NOMO-1 (cell line): ENCODE results near the gene AMPD1.

Experiments
- DNase-seq, 2 experiments: peaks; one replicate each; lab custom pipeline; 2025; ENCODE audit not compliant: unreplicated experiment in 2 of 2; lab: John Stamatoyannopoulos, UW

Gene AMPD1

DNA sequence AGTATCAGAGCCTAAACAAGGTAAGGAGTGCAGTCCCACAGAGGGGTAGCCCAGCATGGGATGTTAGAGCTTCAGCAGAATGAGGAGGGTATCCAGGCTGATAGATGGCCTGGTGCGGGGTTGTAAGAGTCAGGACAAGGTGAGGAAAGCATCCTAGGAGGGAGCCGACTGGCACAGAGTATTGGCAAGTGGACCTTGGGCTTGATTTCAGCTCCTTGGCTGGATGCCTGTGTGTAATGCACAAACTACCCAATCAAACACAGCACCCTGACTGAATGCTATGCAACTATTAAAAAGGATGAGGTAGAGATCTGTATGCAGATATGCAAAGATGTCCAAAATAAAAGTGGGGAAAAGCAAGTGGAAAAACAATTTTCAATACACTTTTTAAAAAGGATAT is 43.5 kb downstream of the AMPD1 start:
- no peak for DNase-seq

DNA sequence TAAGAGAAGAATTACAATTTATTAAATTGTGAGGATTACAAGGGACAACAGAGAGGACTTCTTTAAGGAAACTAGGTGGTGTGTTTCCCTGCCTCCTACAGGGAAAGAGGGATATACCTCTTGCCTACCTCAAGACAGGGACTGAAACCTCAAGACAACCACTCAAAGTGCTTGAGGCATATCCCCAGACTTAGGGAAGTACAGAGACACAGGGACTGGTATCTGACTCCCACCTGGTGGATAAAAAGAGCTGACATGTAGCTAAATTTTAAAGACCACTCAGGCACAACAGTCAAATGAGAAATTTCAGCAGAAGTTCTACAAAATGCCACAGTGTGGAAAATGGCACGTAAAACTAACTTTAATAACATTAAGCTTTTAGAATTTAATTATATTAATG is 46.8 kb downstream of the AMPD1 start:
- no peak for DNase-seq

DNA sequence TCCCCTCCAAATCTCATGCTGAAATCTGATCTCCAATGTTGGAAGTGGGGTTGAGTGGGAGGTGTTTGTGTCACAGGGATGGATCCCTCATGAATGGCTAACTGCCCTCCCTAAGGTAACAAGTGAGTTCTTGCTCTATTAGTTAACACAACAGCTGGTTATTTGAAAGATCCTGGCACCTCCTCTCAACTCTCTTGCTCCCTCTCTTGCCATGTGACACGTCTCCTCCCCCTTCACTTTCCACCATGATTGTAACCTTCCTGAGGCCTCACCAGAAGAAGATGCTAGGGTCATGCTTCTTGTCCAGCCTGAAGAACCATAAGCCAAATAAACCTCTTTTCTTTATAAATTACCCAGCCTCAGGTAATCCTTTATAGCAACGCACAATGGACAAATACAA is 54.0 kb downstream of the AMPD1 start:
- DNase-seq = no peak

DNA sequence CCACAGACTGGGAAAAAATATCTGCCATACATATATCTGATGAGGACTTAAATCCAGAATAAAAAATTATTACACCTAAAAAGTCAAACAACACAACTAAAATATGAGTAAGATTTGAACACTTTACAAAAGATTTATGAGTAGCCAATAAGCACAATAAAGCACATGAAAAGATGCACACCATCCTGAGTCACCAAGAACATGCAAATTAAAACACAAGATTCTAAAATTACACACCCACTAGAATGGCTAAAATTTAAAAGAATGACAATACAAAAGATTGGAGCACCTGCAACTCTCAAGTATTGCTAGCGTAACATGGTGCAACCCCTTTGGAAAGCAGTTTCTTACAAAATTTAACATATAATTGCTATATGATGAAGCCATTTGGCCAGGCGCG is 56.4 kb downstream of the AMPD1 start:
- DNase-seq = no peak

DNA sequence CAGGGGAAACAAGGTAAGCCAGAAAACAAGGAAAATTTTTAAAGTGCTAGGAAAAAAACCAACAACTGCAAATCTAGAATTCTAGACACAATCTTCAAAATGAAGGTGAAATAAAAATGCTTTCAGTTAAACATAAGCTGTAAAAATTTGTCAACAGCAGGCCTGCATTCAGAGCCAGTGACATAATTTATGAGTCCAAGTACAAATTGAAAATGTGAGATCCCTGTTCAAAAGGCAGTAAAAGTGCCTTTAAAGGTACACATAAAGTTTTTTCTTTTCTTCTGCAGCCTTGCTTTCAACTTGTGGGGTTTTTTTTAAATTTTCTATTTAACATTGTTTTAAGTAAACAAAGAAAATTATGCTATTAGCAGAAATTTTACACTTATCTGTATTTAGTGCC is 62.9 kb downstream of the AMPD1 start:
- DNase-seq = no peak

DNA sequence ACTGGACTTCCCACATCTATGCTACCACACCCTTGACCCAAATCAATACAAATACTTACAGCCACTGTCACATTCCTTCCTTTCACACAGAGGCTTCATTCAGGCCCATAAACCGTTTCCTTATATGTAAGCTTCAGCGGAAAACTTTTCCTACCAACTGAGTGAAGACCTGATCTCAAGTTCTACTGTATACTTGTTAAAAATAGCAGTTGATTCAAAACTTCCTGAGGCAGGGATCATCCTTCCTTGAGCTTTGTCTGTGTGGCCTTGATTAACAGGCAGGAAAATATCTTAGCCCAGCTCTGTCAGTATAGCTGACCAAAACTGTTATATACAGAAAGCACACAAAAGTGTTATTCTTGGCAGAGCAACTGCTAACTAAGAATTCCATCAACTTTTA is 68.2 kb downstream of the AMPD1 start:
- no peak for DNase-seq

DNA sequence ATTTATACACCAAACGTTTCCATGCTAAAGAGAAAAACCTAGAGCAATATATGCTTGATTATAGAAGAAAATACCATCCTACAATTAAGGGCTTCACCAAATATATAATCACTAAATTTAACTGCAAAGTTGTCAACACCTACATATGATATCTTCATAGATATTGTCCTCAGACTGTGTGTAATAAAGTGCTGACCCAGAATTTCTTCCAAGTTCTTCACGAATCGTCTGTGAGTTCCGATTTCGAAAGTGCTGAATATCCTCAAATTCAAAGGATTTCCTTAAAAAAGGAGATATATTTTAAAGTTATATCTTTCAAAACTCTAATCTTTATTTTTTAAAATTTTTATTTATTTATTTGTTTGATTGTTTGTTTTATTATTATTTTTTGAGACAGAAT is 72.0 kb downstream of the AMPD1 start:
- no peak for DNase-seq
